NCI-H2171 (cell line): ENCODE data around the gene GPC1.

Experiments used
- DNase-seq: peaks from one replicate; lab custom pipeline; 2025; lab: John Stamatoyannopoulos, UW

The GPC1 gene

DNA sequence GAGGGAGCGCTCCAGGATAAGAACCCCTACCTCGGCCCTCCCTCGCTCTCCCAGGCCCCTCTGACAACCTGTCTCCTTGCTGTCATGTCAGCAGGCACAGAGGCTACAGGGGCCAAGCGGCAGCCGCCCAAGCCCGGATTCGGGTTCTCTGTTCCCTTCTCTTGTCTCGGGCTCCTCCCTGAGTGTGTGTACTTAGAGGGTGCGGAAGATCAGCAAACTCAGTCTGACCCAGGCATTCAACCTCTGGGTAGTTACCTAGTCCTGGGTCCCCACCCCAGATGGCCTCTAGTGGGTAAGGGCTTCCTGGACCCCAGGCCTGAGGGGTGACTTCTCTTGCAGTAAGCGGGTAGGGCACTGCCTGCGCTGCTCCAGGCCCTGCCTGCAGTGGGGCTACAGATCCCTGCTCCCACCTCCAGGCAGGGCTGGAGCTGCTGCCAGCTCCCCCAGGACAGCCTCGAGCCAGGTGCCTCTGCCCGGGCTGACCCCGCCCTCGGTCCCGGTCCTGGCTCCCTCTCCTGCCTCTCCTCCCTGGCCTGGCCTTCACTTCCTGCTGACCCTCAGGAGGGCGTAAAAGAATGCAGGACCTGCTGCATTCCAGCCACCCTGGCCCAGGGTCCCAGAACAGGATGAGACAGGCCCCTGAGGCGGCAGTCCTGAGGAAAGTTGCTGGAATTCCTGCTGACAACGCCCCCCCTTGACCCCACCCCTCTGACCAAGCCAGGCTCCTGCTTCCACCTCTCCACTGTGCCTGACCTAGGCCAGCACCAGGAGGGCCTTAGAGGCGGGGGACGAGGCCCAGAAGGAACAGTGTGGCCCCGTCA lies 22.0 kb downstream of the GPC1 start:
- no peak for DNase-seq

DNA sequence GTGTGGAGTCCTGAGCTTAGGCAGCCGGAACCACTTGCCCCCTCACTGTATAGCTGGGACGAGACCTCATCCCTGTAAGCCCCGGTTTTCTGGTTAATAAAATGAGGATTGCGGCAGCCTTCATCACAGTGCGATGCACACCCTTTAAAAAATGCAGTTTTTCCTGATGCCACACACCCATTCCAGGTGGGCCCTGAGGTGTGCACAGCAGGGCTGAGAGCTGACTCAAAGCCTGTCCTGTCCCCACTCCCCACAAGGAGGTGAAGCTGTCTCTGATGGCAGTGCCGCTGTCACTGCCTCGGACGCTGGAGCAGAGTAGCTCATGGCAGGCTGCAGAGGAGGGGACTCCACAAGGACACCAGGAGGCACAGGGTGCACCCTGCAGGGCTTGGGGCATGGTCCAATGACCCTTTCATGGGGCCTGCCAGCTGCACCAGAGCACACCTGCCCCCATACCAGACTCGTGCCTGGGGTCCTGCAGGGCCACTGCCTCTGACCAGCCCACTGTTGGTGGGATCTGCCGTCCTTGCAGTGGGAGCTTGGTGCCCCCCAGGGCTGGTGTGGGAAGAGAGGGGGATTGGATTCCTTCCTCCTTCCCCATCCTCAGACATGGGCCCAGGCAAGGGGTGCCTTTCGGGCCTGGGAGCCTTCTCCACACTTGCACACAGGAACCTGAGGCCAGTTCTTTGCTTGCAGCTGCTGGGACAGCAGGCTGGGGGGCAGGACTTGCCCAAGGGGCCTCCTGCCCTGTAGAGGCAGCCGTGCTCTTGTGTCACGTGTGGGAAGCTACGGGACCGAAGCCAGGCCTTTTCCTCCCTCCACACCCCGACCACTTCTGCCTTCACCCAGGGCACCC lies 22.8 kb downstream of the GPC1 start:
- no peak for DNase-seq

DNA sequence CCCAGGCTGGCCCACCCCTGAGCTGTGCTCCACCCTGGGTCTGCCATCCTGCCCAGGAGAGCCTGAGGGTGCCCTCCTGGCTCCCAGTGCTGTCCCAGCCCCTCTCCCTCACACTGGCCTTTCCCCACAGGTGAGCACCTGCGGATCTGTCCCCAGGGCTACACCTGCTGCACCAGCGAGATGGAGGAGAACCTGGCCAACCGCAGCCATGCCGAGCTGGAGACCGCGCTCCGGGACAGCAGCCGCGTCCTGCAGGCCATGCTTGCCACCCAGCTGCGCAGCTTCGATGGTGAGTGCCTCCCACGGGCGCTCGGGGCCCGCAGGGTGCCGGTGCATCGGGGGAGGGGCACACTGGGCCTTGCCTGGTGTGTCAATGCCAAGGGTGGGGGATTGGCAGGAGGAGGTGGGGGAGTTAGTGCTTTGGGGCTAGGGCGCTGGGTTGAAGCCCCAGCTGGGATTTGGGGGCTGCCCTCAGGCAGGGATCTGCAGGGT lies 23.5 kb downstream of the GPC1 start:
- DNase-seq = no peak

DNA sequence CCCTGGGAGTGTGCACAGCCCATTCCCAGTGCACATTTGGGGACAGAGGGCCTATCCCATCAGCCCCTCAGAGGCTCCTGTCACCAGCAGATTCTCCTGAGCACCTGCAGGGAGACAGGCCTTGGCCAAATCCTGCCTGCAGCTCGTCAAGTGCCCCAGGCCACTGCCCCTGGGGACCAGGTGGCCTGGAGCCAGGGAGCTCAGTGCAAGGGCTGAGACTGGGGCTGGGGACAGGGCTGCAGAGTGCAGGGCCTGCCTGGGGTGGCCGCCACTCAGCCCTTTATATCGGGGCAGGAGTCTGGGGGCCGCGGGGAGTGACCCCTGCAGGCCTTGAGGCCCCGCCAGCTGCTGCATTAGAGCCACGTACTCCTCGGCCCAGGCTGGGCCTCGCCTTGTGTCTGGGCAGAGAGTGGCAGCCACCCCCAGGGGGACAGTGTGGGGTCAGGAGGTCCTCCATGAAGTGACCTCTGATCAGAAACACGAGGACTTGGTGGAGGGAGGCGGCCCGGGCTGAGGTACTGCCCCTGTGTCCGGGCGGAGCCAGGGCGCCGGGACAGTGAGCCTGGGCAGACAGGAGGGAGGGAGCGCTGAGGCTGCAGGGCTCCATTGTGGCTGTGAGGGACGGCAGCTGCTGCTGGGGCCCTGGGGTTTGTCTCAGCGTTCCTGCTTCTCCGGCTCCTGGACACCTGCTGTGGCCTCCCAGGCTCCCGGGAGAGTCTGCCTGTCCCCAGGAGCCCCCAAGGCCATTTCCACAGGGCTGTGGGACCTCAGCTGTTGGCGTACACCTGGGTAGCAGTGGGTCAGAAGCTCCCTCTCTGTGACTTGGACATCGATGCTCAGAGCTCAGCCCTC lies 24.2 kb downstream of the GPC1 start:
- DNase-seq = no peak

DNA sequence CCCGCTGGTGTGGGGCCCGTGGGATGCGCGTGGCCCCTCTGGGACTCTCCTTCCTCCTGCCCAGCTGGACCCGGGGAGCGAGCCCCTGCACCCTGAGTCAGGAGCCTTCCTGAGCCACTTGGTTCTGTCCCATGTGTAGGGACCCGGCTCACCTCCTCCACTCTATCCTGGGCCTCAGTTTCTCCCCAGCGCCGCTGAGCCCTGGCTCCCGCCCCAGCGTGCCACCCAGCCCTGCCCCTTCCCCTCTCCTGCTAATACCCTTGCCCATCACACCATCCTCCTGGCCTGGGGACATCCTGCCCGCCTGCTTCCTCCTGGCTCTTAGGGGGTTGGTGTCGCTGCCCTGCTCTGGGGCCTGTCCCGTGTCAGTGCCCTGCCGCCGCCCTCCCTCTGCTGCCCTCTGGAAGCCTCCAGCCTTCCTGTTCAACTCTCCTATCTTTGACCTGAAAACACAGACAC lies 24.8 kb downstream of the GPC1 start:
- no peak for DNase-seq

DNA sequence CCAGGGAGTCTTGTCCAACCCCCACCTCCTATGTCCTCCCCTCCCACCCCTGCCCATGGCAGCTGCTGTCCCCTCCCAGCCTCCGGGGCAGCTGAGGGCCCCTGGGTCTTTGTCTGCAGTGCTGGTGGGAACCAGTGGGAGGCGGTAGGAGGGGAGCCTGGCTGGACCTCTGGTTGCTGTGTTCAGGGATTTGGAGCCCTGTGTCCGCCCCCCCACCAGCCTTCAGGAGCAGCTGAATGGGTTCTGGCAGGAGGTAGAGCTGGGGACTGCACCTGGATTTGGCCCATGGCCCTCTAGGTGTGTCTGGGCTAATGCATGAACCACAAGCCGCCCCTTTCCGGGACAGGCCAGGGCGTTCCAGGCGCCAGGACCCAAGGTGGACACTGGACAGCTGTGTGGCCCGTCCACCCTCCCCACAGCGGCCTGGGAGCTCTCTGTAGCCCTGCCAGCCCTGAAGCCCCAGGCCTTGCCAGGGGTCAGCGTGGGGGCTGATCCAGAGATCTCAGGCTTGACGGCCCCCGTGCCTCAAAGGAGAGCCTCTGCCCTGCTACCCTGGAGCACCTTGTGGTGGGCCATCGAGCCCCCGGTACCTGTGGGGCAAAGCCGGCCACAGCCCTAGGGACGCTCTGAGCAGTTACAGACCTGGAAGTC lies 25.4 kb downstream of the GPC1 start:
- no peak for DNase-seq

DNA sequence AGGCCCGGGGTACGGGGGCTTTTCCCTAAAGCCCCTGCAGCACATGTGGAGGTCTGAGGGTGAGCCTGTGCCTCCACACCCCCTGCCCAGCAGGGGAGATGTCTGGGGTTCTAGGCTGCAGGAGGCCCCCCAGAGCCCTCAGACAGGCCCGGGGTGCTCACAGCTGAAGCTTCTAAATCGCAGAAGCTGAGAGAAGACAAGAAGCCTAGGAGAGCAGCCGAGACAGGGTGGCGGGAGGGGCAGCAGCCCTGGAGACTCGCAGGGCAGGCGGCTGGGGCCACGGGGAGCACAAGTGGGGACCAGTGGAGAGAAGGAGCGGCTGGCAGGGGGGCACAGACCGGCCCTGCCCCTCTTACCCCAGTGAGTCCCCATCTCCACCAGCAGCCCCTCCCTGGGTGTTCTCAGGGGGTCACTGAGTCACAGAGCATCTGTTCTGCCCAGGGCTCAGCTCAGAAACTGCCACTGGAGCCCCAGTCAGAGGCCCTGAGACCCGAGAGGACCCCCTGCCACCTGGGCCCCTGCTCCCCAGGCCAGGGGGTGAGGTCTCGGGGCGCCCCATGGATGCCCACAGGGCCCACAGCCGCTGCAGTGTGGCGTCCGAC lies 26.1 kb downstream of the GPC1 start:
- DNase-seq = no peak

DNA sequence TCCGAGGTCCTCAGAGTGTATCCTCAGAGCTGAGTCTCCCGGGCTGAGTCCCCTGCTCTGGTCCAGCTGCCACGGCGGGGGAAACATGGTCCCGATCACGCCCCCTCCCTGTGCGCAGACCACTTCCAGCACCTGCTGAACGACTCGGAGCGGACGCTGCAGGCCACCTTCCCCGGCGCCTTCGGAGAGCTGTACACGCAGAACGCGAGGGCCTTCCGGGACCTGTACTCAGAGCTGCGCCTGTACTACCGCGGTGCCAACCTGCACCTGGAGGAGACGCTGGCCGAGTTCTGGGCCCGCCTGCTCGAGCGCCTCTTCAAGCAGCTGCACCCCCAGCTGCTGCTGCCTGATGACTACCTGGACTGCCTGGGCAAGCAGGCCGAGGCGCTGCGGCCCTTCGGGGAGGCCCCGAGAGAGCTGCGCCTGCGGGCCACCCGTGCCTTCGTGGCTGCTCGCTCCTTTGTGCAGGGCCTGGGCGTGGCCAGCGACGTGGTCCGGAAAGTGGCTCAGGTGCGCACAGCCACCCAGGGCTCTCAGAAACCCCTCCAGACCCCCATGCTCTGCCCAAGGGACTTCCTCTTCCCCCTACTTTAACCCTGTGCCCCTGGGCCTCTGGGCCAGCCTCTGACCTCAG lies 26.7 kb downstream of the GPC1 start:
- DNase-seq = no peak

DNA sequence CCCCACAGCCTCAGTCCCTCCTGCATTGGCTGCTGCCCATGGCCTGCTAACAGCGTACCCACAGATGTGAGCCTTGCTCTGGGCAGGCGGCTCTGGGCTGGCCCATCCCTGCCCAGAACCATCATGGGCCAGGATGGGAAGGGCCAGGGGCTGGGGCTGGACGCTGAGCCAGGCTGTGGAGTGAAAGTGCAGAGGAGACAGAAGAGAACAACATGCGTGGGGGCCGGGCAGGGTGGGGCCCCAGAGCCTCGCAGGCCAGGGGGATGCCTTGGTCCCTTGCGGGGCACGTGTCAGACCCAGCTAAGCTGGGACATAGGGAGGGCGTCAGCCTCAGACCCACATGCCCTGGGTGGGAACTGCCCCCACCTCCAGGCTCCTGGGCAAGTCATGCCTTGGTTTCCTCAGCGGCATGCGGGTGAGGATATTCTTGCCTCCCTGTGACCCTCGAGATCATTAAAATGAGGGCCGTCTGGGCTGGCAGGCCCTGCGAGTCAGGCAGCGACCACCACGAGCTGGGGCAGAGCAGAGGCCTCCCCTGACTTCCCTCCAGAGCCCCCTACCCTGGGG lies 27.3 kb downstream of the GPC1 start:
- no peak for DNase-seq

DNA sequence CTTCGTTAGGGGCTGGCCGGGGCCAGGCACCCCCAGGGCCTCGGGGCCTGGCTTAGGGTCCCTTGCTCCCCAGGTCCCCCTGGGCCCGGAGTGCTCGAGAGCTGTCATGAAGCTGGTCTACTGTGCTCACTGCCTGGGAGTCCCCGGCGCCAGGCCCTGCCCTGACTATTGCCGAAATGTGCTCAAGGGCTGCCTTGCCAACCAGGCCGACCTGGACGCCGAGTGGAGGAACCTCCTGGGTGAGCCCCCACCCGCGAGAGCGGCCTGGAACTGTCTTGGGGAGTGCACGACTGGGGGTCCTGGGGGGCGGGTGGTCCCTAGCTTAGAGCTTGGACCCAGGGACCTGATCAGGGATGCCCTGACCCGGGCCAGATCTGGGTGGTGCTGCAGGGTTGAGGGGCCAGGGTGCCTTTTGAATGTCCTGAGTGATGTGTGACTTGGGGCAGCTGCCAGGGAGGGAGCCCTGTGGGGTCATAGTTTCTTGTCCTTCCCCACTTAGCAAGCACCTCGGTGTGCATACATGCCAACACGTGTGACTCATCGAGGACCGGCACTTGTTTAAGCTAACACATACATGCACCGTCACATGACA lies 27.9 kb downstream of the GPC1 start:
- DNase-seq = no peak

DNA sequence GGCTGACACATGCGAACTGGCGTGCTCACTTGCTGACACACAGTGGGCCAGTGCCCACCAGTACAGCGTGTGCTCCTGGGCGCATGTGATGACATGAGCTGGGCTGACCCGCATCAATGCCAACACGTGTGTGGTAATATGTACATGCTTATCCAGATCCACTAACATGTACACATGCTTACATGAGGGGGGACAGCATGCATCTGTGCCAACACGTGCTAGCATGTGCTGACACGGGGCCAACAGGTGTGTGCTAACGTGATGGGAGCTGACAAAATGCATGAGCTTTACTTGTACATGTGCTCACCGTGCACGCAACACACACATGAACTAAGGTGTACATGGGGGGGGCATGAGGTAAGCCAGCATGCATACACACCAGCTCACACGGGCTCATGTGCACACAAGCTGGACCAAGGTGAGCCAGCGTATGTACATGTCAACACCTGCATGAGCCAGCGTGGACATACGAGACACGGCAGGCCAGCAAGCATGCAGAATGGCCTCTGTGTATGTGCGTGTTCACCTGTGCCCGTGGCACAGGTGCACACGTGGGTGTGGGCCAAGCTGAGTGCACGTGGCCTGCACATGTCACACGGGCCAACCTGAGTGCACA lies 28.5 kb downstream of the GPC1 start:
- no peak for DNase-seq

DNA sequence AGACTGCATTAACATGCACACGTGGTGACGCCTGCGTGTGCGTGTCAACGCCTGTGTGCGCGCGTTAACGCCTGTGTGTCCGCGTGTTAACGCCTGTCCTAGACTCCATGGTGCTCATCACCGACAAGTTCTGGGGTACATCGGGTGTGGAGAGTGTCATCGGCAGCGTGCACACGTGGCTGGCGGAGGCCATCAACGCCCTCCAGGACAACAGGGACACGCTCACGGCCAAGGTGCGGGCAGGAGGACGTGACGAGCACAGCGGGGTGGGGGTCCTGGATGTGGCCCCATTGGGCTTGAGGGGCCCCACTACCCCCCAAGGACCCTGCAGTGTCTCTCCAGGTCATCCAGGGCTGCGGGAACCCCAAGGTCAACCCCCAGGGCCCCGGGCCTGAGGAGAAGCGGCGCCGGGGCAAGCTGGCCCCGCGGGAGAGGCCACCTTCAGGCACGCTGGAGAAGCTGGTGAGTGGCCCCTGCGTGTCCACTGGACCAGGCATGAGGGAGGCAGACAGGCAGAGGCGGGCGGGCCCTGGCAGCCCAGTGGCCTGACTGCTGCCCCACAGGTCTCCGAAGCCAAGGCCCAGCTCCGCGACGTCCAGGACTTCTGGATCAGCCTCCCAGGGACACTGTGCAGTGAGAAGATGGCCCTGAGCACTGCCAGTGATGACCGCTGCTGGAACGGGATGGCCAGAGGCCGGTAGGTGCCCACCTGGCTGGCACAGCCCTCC lies 29.2 kb downstream of the GPC1 start:
- no peak for DNase-seq

DNA sequence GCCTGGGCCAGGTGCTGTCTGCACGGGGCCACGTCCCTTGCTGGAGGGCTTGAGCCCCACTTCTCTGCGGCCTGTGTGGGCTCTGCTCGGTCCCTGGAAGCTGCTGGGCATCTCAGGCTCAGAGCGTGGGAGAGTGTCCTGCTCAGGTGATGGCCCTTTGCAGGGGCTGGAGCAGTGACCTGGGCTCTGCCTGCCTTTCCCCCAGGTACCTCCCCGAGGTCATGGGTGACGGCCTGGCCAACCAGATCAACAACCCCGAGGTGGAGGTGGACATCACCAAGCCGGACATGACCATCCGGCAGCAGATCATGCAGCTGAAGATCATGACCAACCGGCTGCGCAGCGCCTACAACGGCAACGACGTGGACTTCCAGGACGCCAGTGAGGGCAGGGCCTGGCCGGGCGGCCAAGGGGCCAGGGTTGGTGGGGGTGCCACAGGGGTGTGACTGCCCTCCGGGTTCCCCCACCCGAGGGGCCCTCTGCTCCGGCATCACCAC lies 29.9 kb downstream of the GPC1 start:
- DNase-seq = no peak

DNA sequence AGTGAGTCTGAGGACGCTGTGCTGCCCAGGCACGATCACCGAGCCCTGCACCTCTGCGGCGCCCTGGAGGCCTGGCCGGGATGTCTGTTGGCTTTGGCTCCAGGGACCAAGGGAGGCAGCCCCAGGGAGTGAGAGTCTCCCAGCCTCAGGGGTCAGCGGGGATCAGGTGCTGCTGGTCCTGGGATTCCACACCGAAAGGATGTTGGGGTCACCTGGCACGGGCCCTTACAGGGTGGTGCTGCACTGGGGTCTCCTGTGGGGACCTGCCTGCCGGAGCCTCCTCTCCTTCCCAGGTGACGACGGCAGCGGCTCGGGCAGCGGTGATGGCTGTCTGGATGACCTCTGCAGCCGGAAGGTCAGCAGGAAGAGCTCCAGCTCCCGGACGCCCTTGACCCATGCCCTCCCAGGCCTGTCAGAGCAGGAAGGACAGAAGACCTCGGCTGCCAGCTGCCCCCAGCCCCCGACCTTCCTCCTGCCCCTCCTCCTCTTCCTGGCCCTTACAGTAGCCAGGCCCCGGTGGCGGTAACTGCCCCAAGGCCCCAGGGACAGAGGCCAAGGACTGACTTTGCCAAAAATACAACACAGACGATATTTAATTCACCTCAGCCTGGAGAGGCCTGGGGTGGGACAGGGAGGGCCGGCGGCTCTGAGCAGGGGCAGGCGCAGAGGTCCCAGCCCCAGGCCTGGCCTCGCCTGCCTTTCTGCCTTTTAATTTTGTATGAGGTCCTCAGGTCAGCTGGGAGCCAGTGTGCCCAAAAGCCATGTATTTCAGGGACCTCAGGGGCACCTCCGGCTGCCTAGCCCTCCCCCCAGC lies 30.5 kb downstream of the GPC1 start:
- no peak for DNase-seq

DNA sequence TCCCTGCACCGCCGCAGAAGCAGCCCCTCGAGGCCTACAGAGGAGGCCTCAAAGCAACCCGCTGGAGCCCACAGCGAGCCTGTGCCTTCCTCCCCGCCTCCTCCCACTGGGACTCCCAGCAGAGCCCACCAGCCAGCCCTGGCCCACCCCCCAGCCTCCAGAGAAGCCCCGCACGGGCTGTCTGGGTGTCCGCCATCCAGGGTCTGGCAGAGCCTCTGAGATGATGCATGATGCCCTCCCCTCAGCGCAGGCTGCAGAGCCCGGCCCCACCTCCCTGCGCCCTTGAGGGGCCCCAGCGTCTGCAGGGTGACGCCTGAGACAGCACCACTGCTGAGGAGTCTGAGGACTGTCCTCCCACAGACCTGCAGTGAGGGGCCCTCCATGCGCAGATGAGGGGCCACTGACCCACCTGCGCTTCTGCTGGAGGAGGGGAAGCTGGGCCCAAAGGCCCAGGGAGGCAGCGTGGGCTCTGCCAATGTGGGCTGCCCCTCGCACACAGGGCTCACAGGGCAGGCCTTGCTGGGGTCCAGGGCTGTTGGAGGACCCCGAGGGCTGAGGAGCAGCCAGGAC lies 31.2 kb downstream of the GPC1 start:
- no peak for DNase-seq

DNA sequence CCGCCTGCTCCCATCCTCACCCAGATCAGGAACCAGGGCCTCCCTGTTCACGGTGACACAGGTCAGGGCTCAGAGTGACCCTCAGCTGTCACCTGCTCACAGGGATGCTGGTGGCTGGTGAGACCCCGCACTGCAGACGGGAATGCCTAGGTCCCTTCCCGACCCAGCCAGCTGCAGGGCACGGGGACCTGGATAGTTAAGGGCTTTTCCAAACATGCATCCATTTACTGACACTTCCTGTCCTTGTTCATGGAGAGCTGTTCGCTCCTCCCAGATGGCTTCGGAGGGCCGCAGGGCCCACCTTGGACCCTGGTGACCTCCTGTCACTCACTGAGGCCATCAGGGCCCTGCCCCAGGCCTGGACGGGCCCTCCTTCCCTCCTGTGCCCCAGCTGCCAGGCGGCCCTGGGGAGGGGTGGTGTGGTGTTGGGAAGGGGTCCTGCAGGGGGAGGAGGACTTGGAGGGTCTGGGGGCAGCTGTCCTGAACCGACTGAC lies 31.7 kb downstream of the GPC1 start:
- no peak for DNase-seq

DNA sequence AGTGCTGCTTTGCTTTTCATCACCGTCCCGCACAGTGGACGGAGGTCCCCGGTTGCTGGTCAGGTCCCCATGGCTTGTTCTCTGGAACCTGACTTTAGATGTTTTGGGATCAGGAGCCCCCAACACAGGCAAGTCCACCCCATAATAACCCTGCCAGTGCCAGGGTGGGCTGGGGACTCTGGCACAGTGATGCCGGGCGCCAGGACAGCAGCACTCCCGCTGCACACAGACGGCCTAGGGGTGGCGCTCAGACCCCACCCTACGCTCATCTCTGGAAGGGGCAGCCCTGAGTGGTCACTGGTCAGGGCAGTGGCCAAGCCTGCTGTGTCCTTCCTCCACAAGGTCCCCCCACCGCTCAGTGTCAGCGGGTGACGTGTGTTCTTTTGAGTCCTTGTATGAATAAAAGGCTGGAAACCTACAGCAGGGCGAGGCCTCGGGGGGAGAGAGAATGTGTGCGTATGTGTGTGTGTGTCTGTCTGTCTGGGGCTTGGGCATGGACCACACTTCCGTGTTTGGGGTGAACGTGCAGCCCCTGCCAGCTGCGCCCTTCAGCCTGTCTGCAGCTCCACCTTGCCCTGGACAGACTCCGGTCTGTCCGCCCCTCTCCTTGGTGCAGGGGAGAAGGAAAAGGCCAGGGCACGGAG lies 32.3 kb downstream of the GPC1 start:
- no peak for DNase-seq
